Stimulated activated CD4-positive, alpha-beta T cell treated with anti-CD3 and anti-CD28 coated beads, Interleukin-4, amount 100 ng/mL, for 4 hours (primary cell): Measurements from ENCODE around the gene KLK15.

Source experiments
- DNase-seq, 2 experiments: peaks; one replicate each; pipeline ENCODE4 v3.0.0-alpha.2; 2020

The KLK15 gene

GRCh38 chr19:50843205-50843604, 9.8 kb upstream of the KLK15 start:
- DNase-seq, result no peak

- no peak for DNase-seq
These were observed 8.8 kb upstream of the KLK15 start for GRCh38 chr19:50842130-50842529.

DNA sequence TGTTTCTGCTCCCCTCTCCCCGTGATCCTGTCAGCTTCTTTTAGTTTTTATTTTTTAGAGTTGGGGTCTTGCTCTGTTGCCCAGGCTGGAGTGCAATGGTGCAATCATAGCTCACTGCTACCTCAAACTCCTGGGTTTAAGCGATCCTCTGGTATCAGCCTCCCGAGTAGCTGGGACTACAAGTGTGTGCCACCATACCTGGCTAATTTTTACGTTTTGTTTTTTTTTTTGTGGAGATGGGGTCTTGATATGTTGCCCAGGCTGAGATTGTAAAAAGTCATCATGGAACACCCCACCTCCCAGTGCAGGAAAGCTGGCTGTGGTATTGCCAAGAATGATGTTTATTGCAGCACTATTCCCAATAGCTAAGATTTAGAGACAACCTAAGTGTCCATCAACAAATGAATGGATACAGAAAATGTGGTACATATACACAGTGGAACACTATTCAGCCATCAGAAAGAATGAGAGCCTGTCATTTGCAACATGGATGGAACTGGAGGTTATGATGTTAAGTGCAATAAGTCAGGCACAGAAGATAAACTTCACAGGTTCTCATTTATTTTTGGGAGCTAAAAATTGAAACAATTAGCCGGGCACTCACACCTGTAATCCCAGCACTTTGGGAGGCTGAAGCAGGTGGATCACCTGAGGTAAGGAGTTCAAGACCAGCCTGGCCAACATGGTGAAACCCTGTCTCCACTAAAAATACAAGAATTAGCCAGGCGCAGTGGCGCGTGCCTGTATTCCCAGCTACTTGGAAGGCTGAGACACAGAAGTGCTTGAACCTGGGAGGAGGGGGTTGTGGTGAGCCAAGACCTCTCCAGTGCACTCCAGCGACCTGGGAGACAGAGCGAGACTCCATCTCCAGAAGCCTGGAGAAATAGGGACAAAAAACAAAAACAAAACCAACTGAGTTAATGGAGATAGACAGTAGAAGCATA, 6.6 kb upstream of the KLK15 start:
- DNase-seq, result no peak

DNA sequence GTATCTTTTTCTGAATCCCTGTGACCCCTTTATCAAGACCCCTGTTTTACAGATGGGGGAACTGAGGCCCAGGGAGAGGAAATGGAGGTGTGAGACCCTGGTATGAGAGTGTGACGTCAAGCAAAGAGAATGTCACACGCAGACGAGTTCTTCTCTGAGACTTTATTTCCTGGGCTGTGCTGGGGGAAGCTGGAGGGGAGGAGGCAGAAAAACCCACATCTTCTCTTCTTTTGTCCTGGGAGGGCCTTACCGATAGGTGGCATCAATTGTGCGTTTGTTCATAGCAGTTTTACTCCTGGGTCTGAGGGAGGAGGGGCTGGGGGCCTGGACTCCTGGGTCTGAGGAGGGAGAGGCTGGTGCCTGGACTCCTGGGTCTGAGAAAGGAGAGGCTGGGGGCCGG, 4.9 kb upstream of the KLK15 start:
- DNase-seq, result no peak

DNA sequence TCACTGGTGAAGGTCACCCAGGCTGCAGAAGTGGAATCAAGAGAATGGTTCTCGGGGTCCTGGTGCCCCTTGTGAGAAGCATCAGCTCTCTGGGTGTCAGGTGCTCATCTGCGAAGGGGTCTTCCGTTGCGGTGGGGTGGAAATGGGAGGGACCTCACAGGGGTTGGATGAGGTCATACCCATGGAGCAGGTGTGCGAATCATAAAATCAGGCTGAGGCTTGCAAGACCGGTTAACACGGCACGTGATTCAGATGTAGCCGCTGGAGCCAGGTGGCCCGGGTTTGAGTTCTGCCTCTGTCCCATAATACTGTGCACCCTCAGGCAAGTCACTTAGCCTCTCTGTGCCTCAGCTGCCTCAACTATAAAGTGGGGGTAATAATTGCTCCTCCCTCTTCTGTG, 3.9 kb upstream of the KLK15 start:
- DNase-seq, result no peak

GRCh38 chr19:50836543-50837195, 3.3 kb upstream of the KLK15 start:
- no peak for DNase-seq

DNA sequence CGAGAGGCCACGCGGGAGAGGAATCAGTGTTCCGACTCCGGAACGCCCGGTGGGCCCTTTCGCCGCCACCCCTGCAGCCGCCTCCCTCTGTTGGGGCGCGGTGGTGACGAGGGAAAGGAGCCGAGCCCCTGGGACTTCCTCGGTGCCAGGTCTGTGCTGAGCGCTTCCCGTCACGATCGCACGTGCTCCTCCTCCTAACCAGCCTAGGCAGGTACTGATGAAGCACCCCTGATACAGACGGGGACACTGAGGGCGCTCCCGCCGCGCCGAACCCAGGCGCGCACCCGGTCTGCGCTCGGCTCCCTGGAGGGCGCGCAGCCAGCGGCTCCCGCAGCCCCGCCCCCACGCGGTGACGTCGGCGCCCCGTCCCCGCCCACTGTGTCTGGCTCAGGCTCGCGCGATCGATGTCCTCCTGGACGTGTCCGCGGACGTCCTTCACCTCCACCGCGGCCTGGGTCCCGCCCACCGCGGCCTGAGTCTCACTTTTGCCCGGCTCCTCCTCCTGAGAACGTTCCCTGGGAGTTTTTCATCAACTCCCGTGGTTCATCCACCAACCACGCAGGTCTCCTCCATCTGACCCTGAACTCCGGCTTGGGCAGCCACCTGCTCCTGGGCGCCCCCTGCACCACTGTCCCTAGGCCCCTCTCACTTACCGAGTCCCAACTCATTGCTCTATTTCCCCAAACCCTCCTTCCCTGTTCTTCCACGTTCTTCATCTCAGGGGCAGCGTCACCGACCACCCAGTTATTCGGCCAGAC, 2.6 kb upstream of the KLK15 start:
- DNase-seq, result peak; percentile 59 to 77

- no peak for DNase-seq
These were observed 1.9 kb upstream of the KLK15 start for GRCh38 chr19:50835103-50835784.

DNA sequence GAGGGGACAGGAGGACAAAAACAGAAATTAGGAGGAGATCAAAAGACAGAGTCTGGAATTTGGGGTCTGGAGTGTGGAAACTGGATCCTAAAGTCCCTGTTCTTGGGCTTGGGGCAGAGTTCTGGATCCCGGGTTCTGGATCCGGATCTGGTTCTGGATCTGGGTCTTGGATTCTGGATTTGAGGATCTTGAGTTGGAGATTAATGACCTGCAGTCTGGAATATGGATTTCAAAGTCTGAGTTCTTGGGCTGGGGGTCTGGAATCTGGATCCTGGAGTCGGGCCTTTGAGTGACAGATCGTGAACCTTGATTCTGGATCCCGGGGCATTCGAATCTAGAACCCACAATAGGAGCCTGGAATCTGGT, 411 bp upstream of the KLK15 start:
- no peak for DNase-seq

- no peak for DNase-seq
These were observed 708 bp downstream of the KLK15 start for GRCh38 chr19:50832666-50833065.

GRCh38 chr19:50831026-50831396, 2.4 kb downstream of the KLK15 start:
- DNase-seq, result no peak

GRCh38 chr19:50830266-50831025, 2.9 kb downstream of the KLK15 start:
- DNase-seq, result no peak

GRCh38 chr19:50829801-50830200, 3.6 kb downstream of the KLK15 start:
- no peak for DNase-seq

DNA sequence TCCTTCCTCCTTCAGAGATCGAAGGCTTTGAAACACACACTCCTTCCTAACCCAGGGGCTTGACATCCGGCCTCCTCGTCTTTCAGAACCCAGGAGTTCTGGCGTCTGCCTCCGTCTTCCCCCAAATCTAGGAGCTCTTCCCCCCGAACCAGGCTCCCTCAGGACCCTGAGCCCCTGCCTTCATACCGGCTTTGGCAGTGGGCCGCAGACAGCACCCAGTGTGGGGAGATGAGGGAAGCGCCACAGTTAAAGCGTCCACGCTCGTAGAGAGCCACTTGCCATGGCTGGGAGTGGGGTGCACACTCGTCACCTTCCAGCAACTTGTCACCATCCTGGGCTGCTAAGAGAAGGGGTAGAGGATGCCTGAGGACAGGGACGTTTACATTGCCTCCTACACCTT, 5.9 kb downstream of the KLK15 start:
- DNase-seq, result no peak

DNA sequence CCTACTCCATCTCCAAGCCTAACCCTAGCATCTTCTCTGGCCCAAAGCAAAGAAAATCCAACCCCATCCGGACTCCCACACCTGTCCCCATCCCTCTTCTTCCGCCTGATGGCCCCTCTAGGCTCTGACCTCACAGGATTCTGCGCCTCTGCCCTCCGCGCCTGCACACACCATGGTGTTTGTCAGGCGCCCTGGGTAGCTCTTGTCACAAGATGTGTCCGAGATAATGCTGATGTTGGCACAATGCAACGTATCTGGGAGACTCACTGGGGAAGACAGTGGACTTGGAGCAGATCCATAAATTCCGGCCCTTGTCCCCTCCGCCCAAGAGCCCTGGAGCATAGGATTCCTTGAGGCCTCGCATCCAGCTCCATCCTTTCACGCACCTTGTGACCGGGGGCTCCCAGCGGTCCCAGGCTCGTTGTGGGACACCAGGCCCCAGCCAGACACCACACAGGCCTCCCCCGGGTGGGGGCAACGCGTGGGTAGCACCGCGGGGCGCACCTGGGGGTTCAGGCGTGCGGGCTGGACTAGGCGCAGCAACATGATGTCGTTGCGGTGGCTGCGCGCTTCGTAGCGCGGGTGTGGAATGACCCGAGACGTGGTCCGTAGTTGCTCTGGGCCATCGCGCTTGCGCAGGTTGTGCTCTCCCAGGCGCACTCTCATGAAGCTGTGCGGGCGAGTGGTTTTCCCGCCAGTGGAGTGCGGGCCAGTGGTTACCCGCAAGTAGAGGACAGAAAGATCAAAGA, 6.7 kb downstream of the KLK15 start:
- DNase-seq, result no peak

- no peak for DNase-seq
These were observed 9.9 kb downstream of the KLK15 start, which contains the start of gene KLK1 for GRCh38 chr19:50823389-50824042. TSS of gene KLK1 (minus strand) at chr19:50823787. CDS start at chr19:50823748, 39 bp downstream.

DNA sequence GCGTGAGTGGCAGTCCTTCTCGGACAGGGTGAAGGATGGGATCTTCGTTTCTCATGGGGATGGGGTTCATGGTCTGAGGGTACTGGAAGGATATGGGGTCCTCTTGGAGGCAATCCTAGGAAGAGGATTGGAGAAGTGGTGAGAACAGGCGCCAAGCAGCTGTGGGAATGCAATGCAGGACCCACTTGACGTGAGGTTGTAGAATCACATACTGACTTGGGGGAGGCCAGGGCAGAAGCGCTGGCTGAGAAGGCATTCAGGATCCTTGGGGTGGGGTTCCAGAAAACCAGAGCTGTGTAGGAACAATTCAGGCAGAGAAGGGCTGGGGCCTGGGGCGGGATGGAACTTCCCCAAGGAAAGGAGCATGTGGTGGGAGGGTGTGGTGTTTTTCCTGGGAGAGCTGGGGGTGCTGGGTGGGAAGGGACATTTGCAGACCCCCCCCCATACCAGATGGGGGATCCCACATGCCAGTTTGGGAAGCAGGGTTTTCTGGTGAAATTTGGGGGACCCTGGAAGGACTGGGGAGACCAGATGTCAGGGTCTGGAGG, 10.6 kb downstream of the KLK15 start:
- no peak for DNase-seq

GRCh38 chr19:50821622-50822021, 11.8 kb downstream of the KLK15 start:
- no peak for DNase-seq

GRCh38 chr19:50821248-50821612, 12.1 kb downstream of the KLK15 start:
- no peak for DNase-seq

DNA sequence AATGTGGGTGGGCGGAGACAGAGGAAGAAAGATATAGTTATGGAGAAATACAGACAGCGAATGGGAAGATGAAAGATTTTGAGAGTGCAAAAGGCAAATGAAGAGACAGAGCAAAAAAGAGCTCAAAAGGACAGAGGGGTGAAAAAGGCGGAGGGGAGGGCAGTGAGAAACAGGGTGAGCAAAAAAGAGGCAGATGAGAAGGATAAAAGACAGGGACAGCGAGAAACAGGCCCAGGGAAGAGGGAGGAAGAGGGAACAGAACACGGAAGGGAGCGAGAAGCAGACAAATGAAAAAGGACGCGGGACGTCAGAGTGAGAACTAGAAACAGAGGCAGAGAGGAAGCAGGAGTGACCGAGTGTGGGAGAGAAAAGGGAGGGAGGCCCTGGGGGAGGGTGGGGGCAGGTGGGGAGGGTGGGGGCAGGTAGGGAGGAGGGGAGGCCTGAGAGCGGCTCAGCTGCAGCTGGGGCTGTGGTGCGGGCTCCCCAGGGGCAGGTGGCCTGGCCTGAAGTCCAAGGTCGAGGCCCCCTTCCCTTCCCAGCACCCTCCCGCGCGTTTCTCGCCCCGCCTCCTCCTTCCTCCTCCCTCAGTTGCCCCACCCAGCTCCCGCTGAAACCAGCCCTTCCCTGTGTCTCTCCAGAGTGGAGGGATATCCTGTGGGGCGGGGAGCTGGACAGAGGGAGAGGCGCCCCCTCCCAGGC, 12.7 kb downstream of the KLK15 start:
- DNase-seq, result no peak
